ENCODE data around the gene FGF14. TPM values are rescaled to one million over a fixed set of nuclear protein-coding genes. Genes with fewer than 3 reads are reported as not detected.

The FGF14 gene
- total RNA-seq, 3 donors from 2014 or later = under 0.01 to 0.29 (median under 0.01) TPM

DNA sequence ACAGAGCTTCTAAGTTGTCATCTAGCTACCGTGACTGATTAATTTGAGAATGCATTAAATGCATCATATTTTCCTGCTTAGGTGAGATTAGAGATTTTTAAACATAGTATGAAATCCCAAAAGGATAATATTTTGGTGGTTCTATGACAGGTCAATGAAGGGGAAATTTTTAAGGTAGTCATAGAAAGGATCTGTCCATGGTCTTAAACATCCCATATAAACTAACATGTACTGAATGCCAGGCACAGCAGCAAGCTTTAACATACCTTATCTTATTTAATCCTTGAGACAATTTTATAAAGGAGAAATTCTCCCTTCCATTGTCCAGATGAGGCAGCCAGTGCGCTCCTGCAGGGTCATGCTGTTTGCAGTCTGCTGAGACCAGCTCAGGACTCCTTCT, 466.0 kb downstream of the FGF14 start:
- H3K27ac ChIP-seq = no peak overlapping the region
- H3K4me3 ChIP-seq = no peak overlapping the region
- intact Hi-C loops (cut with DNase I; ENCODE audit: low total_unique reads) = loop anchor here (10.0 kb wide), 1 partner anchor 579 kb away; no protein-coding TSS in a partner anchor
- H3K9me3 ChIP-seq = no peaks in the 10 kb centered on the region
- no peaks in the 10 kb centered on the region for H3K27me3 ChIP-seq
- TF ChIP-seq, protein P1, sequence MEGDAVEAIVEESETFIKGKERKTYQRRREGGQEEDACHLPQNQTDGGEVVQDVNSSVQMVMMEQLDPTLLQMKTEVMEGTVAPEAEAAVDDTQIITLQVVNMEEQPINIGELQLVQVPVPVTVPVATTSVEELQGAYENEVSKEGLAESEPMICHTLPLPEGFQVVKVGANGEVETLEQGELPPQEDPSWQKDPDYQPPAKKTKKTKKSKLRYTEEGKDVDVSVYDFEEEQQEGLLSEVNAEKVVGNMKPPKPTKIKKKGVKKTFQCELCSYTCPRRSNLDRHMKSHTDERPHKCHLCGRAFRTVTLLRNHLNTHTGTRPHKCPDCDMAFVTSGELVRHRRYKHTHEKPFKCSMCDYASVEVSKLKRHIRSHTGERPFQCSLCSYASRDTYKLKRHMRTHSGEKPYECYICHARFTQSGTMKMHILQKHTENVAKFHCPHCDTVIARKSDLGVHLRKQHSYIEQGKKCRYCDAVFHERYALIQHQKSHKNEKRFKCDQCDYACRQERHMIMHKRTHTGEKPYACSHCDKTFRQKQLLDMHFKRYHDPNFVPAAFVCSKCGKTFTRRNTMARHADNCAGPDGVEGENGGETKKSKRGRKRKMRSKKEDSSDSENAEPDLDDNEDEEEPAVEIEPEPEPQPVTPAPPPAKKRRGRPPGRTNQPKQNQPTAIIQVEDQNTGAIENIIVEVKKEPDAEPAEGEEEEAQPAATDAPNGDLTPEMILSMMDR (IDR thresholded peaks at IDR 0.05) = no peak
- TF ChIP-seq POLR2AphosphoS5 (IDR thresholded peaks at IDR 0.05) = no peak
- TF ChIP-seq POLR2A (IDR thresholded peaks at IDR 0.05) = no peak
- DNase-seq (ENCODE audit: low spot score in 2 of 2) = no peak
- no peaks in the 10 kb centered on the region for H3K36me3 ChIP-seq
- H3K4me1 ChIP-seq = no peaks in the 10 kb centered on the region

DNA sequence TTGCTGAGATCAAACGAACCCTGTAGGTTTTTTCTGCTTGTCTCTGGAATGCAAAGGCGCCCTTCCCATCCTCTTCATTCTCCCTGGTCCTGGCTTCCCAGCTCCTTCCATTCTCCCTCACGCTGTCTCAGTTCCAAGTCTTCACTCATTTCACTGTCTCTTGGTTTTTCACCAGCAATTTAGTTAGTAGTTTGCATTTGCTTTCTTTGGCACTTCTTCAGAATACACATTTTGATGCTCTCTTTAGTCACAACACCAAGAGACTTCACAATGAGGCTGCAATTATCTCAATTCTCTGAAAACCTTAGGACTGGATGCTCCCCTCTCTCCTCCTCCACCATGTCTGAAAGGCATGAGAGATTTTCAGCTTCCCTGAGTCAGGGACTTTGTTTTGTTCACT, 470.7 kb downstream of the FGF14 start:
- DNase-seq (ENCODE audit: low spot score in 2 of 2) = no peak
- TF ChIP-seq, protein P1 (IDR thresholded peaks at IDR 0.05) = no peak
- no peak for TF ChIP-seq POLR2AphosphoS5 (IDR thresholded peaks at IDR 0.05)
- no peak for TF ChIP-seq POLR2A (IDR thresholded peaks at IDR 0.05)
- no peak overlapping the region for H3K4me3 ChIP-seq
- H3K4me1 ChIP-seq = no peaks in the 10 kb centered on the region
- H3K27me3 ChIP-seq = no peaks in the 10 kb centered on the region
- no peaks in the 10 kb centered on the region for H3K36me3 ChIP-seq
- no peaks in the 10 kb centered on the region for H3K9me3 ChIP-seq
- intact Hi-C loops (cut with DNase I; ENCODE audit: low total_unique reads) = loop anchor here (10.0 kb wide), 1 partner anchor 584 kb away; no protein-coding TSS in a partner anchor
- H3K27ac ChIP-seq = no peak overlapping the region

DNA sequence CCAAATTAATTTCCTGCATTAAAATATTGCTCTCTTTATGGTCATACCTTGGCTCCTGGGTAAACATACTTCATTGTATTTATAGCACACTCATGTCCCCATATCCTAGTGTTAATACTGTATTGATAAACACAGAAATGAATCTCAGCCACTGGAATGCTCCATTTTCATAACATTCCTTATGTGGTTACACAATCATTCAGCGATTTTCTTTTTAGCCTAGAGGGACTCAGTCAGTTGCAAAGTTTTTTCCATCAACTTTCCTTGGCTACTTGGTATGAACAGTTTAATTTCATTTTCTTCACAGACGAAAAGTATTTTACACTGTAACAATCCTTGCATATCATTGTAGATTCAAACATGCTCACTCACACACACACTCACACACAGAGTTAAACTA, 471.5 kb downstream of the FGF14 start:
- no peak for DNase-seq (ENCODE audit: low spot score in 2 of 2)
- intact Hi-C loops (cut with DNase I; ENCODE audit: low total_unique reads) = loop anchor here (10.0 kb wide), 1 partner anchor 584 kb away; no protein-coding TSS in a partner anchor
- Histone ChIP-seq H3K9me3 (no peaks in the 10 kb centered on the region), H3K27ac (no peak overlapping the region), H3K27me3 (no peaks in the 10 kb centered on the region), H3K36me3 (no peaks in the 10 kb centered on the region), H3K4me3 (no peak overlapping the region), H3K4me1 (no peaks in the 10 kb centered on the region)
- TF ChIP-seq POLR2AphosphoS5 (IDR thresholded peaks at IDR 0.05) = no peak

DNA sequence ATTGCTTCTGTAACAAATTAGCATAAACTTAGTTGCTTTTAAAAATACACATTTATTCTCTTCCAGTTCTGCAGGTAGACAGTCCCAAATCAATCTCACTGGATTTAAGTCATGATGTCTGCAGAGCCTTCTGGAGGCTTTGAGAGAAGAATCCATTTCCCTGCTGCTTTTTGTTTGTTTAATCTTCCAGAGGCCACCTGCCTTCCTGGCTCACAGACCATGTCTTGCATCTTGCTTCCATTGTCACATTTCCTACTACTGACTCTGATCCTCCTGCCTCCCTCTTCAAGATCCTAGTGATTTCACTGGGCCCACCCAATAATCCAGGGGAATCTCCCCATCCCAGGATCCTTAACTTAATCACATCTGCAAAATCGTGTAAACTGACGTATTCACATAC, 476.1 kb downstream of the FGF14 start:
- Histone ChIP-seq H3K9me3 (no peaks in the 10 kb centered on the region), H3K27me3 (peaks cover 0 to 11% of the 10 kb centered on the region in 2 donors), H3K4me1 (no peaks in the 10 kb centered on the region), H3K36me3 (no peaks in the 10 kb centered on the region), H3K27ac (no peak overlapping the region), H3K4me3 (no peak overlapping the region)
- intact Hi-C loops (cut with DNase I; ENCODE audit: low total_unique reads) = no loop called here
- DNase-seq (ENCODE audit: low spot score in 2 of 2) = no peak
- no peak for TF ChIP-seq POLR2A (IDR thresholded peaks at IDR 0.05)
- TF ChIP-seq, protein P1 (IDR thresholded peaks at IDR 0.05) = no peak
- no peak for TF ChIP-seq POLR2AphosphoS5 (IDR thresholded peaks at IDR 0.05)

DNA sequence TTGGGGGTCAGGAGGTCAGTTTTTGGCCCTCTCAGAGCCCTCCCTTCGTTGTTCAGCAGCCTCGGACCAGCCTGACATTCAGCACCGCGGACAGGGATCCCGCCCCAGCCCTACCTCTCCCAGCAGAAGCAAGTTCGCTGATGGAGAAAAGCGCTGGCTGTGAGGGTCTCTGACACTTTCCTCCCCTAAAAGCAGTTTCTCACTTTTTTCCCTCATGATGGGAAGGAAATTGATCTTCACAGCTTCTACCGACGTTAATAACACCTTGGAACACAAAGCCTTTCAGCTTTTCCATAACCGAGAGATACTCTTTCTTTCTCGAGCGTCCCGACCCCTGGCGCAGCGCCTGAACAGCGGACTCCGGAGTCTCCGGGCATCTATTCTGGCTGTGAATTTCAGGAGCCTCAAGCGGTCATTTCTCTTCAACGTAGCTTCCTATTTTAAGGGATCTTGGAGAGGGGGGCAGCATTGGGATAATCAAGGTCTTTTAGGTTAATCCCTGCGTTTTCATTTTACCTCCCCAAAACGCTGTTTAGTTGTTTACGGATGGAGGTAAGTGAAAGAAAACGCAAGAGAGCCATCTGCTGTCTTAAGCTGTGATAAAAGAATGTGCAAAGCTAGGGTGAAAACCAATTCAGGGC, 482.2 kb downstream of the FGF14 start:
- Histone ChIP-seq H3K27me3 (peaks cover 10 to 70% of the 10 kb centered on the region in 2 donors), H3K27ac (no peak overlapping the region), H3K36me3 (no peaks in the 10 kb centered on the region), H3K9me3 (no peaks in the 10 kb centered on the region), H3K4me1 (no peaks in the 10 kb centered on the region), H3K4me3 (no peak overlapping the region)
- intact Hi-C loops (cut with DNase I; ENCODE audit: low total_unique reads) = no loop called here
- no peak for TF ChIP-seq POLR2AphosphoS5 (IDR thresholded peaks at IDR 0.05)
- TF ChIP-seq POLR2A (IDR thresholded peaks at IDR 0.05) = no peak
- TF ChIP-seq, protein P1 (IDR thresholded peaks at IDR 0.05) = no peak
- no peak for DNase-seq (ENCODE audit: low spot score in 2 of 2)
